GM21723 (cell line): ENCODE data around the gene MPDZ.

Experiments
- ATAC-seq: cut with Tn5 transposase; IDR thresholded peaks from one replicate; pipeline ENCODE4 v1.9.1; 2021; ENCODE audit warnings: mild to moderate bottlenecking, moderate library complexity; ENCODE audit not compliant: unreplicated experiment

MPDZ gene

DNA sequence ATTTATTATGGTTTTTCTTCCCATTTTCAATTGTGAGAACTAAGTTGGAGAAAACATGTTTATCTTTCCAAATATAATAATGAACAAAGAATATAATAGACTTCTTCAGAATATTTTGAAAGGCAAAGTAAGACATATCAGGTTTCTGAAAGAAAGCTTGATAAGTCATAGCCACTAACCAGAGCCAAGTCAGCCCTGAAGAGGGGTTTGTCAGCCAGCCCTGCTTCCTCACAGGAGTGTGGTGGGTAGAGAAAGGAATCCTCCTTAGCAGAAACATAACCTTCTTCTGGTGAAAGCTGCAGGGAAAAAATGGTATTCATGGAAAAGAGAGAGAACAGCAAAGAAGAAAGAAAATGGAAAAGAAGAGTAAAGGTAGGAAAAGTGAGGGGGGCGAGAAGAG, 93.4 kb downstream of the MPDZ start:
- ATAC-seq, result no peak

DNA sequence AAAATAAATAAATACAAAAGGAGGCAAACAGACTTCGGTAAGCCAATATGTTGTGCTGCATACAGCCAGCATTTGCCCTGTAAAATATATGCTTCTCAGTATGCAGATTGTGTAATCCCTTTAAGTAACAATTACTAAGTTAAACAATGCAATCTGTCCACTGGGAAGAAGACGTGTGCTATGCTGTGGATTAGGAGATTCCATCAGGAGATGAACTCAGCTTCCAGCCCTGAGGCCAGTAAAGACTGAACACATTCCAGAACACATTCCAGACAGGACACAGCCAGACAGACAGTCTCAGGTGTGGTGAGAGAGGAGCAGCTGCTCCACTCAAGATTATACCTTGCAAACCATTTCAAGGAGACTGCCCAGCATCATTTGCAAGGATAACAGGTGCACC, 97.8 kb downstream of the MPDZ start:
- no peak for ATAC-seq

GRCh38 chr9:13179257-13179656, 100.2 kb downstream of the MPDZ start:
- ATAC-seq, result no peak

DNA sequence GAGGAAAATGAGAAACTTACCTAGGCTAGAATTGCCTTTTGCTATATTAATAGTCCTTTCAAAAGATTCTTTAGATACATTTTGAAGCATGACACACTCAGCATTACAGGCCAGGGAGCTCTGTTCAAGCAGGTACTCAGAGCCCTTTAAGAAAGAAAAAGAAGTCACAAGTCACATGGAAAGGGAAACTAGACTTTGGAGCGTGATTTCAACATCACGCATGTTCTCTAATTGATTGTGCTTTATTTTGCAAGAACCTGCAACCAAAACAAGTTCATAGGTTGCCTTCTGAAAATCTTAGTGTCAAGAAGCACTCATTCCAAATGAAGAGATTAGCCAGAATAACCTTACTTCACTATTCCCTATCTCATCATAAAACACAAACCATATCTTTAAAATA, 103.8 kb downstream of the MPDZ start:
- ATAC-seq, result no peak

DNA sequence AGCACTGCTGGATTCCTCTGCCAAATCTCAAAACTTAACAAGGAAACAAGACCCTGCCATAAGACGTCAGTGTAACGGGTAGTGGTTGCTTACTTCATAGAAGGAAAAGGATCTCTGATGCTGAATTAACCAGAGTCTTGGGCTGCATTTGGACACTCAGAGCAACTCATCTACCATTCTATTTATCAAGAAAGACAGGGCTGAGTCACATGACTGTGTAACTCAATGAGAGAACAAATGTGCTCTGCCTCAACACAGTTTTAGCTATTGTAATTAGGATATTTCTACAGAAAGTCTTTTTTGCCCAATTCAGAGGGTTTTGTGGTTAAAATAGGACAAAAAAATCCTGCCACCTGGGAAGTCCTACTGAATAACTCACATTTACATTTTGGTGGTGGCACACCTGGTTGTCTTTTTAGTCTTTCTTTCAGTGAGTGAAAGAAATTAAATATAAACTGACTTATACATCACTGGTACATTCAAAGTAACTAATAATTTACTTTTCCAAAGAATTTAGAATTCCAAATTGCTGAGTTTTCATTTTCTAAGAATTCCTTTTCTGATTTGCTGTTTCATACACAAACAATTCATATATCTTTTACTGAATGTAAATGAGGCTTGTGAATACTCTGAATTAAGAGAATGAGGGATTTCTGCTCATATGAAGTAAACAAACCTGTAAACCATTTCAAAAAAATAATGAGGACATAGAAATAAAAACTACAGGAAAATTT, 104.4 kb downstream of the MPDZ start:
- ATAC-seq, result no peak

DNA sequence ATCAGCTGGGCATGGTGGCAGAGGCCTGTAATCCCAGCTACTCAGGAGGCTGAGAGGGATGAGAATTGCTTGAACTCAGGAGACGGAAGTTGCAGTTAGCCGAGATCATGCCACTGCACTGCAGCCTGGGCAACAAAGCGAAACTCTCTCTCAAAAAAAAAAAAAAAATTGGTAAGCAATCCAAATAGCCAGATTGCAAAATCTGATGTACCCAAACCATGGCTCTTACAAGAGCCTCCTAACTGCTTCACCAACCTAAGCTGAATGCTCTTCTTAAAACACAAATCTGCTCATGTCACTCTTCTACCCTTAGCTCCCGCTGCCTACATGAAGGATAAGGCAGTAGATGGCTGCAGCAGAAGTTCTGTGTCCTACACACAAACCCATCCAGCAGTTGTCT, 105.9 kb downstream of the MPDZ start:
- ATAC-seq, result no peak

- no peak for ATAC-seq
These were observed 108.2 kb downstream of the MPDZ start for GRCh38 chr9:13171261-13171660.

DNA sequence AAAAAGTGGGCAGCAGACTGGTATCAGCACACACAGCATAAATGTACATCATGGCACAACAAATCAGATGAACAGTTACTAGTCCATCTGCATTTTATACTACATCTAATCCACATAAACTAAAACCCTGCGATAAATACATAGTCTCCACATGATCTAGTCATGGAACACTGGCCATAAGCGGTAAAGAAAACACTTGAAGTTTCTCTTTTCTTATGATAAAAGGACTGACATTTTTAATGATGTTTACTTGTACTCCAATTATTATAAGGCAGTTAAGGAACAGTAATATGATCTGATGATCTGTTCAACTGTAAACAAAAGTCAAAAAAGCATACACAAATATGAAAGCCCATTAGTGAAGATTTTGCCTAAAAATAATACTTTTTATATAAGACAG, 112.5 kb downstream of the MPDZ start:
- ATAC-seq, result no peak

DNA sequence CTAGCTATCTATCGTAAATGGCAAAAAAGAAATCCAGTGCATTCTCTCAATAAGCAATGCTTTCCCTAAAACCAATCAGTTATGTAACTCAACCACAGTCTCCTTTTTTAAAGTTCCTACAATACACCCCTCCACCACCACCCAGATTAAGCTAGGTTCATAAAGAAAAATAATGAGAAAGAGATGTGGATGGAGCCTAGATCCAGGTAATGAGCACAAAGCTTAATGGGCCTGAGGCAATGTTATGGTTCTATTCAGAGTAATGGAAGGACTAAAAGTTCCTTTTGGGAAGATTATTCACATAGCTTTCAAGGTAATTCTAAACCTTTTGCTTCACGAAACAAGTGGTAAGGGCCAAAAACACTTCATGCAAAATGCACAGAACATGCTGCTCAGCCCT, 113.5 kb downstream of the MPDZ start:
- ATAC-seq, result no peak

DNA sequence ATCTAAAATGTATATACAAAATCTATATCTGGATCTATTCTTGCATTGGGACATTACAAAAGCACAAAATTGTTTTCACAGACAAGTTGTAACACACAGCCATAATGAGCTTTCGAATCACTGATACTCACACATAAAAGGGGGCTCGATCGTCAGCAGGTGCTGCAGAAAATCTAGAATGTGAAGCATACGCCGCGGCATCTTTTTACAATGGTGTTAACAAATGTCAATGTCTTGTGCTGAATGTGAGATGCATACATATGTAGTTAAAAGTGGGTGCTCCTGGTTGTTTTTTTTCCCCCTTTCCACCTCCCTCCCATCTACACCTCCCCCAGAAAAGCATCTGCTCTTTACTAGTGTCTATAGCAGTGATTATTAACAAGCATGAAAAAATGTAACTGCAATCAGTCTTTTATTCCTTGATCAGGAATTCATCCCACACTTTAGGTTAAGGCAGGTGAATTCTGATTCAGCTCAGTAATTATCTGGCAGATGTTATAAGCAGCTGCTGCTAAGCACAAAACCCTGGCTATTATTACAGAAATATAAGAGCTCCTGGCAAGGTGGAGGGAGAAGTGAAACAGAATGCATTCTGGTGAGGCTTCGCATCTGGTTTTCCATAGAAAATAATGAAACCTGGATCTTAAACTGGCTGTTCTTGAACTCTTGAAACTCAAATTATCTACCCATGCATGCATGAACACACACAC, 114.1 kb downstream of the MPDZ start:
- no peak for ATAC-seq

GRCh38 chr9:13163946-13164345, 115.5 kb downstream of the MPDZ start:
- ATAC-seq, result no peak

GRCh38 chr9:13163287-13163686, 116.2 kb downstream of the MPDZ start:
- ATAC-seq, result no peak

- no peak for ATAC-seq
These were observed 119.4 kb downstream of the MPDZ start for GRCh38 chr9:13160051-13160450.

DNA sequence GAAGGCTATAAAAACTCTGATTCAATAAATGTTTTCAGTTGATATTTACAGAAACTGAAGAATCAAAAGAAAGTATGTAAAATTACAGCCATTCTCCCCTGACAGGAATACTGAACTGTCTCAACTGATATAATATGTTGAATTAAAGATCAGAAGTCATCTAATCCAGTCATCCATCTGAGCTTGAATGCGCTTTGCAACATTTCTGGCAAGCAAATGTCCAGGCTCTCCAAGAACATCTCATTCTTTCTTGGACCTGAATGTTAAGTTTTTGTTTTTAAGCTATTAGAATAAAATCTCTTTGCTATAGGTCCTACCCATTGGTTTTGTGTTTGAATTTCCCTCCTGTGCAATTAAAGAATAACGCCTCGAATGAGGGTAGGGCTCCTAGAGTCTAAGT, 120.5 kb downstream of the MPDZ start:
- ATAC-seq, result no peak

DNA sequence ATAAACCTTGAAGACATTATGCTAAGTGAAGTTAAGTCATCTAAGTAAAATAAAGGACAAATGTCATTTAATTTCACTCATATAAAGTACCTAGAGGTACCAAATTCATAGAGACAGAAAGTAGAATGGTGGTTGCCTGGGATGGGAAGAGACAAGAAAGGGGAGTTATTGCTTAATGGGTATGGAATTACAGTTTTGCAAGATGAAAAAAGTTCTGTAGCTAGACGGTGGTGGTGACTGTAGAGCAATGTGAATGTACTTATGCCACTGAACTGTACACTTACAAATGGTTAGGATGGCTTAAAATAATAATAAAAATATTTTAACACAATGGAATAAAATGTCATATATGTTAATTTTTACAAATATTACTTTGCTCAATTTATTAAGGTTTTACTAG, 128.0 kb downstream of the MPDZ start:
- ATAC-seq, result no peak

DNA sequence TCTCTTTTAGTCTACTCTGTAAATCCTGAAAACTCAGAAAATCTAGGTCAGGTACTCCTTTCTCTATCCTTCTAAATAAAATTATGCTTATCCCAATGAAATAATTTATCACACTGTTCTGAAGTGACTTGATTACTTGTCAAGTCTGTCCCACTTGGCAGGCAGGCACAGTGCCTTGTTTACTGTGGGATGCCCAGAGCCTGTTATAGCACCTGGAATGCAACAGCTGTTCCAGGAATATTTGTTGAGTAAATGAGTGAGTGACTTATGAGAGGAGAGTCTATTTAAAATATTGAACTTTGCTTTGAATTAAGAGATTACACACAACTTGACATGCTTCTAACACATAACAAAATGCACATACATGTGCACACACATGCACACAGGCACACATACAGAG, 130.0 kb downstream of the MPDZ start:
- no peak for ATAC-seq

DNA sequence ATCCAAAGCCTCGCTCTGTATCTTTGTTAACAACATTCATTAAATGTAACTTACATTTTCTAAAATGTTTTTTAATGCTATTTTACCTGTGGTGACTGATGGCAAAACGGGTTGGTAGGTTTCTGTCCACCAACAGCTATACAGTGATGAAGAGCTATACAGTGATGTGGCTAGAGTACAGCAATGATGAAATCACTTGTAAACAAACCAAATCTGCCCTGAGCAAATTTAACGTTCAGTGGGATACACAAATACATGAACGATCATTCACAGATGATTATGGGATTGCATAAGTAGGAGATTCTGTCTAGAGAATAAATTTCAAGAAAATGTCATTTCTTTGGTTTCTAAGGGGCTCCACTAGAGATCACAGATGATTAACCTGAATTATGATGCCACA, 132.7 kb downstream of the MPDZ start:
- ATAC-seq, result no peak

DNA sequence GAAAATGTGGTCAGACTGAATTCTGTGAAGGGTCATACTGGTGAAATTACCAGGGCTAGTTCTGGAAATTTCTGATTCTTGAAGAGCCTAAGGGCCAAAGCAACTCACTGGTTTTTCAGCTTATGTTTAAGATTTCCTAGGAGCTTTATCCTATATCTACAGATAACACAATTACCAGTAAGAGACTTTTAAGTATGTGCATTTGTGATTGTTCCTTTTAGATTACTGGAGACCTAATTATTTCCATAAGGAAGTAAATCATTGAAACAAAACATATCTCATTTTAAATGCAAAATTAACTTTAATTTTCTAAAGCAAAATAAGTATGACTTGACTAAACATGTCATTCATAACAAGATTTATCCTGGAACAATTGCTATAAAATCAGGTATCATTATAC, 134.2 kb downstream of the MPDZ start:
- no peak for ATAC-seq

GRCh38 chr9:13144166-13144775, 135.2 kb downstream of the MPDZ start:
- ATAC-seq, result no peak

DNA sequence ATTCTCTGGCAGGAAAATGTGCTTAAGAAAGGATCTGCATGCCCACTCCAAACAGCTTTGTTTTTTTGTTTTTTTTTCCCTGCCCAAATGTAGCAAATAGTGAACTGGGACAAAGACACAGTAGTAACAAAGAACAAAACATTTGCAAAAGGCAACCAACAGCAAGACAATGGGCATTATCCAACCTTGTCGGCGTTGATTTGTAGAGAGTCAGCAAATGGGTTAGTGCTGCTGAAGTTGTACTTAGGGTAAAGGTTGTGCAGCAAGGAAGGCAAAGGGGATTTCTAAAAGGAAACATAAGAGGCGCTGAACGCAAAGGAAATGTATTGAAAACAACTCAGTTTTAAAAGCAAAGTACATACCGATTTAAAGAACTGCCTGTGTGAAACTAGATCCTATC, 136.2 kb downstream of the MPDZ start:
- no peak for ATAC-seq

- no peak for ATAC-seq
These were observed 136.7 kb downstream of the MPDZ start for GRCh38 chr9:13142776-13143175.

DNA sequence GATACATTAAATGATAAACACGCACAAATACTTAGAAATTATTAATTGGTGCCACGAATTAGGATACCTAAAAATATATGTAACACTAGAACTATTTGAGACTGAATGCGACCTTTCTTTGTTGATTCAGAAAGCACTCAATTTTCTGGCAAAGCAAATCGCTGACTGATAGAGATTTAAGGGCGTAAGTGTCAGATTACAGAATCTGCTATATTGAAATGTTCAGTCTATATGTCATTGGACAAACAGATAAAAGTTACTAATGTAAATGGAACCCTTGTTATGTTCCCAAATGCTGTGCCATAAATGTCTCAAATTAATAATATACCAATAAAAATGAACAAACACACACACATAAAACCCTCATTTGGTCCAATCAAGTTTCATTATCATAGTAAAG, 137.9 kb downstream of the MPDZ start:
- ATAC-seq, result no peak
